NCI-H1092 treated with DMSO at 0.1 percent for 48 hours (cell line): ENCODE measurements around the gene LRRC23.
"Not testable (repeated sequence)": the region's sequence is repeated elsewhere in the genome, so short reads cannot be mapped to it uniquely, and the experiment has no call there.

Source experiments
- DNase-seq: peaks from one replicate; lab custom pipeline; 2025; lab: John Stamatoyannopoulos, UW

The LRRC23 gene, protein sequence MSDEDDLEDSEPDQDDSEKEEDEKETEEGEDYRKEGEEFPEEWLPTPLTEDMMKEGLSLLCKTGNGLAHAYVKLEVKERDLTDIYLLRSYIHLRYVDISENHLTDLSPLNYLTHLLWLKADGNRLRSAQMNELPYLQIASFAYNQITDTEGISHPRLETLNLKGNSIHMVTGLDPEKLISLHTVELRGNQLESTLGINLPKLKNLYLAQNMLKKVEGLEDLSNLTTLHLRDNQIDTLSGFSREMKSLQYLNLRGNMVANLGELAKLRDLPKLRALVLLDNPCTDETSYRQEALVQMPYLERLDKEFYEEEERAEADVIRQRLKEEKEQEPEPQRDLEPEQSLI

DNA sequence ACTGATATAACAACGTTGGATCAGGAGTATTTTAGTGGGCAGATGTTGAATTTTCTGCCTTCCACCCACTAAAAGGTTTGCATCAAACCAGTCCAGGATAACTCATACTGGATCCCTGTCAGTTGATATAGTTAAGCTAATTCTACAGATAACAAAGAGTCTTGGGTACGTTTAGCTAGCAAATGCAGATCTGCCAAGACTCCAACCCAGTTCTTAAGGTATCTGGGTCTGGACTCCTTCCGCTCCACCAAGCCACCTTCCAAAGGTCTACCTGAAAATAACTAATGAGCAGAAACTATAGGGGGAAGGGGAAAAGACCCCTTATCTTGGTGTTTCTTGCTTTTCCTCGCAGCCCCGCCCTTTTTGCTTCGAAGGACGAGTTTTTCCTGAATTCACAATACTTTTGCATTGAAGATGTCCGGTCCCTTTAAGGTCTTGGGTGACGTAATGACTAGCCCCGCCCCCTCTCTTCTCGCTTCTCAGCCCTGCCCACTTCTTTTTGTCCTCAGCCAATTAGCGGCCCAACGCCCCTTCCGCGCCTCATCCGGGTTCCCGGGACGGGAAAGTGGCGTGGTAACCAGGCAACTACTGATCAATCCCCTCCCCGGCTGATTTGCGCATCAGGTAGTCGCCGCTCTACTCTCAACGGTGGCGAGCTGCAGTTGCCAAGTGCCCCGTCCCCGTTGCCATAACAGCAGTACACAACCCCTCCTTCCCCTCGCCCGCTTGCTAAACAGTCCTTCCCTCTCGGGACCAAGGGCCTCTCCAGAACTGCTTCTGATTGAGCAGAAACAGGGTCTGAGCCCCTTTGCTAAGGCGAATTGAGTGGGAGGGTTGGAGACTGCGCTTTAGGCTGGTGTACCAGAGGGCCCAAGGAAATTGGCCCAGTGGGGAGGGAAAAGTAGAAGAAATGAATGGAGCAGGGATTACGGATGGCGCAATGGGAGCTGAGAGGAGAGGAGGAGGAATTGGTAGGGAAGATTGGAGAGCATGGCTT is at the start of gene LRRC23:
TSS of gene LRRC23 (plus strand) at position 543 of the 997 bp plus-strand sequence. CDS start 812 bp downstream, outside the sequence.
- peak; percentile 95 for DNase-seq

DNA sequence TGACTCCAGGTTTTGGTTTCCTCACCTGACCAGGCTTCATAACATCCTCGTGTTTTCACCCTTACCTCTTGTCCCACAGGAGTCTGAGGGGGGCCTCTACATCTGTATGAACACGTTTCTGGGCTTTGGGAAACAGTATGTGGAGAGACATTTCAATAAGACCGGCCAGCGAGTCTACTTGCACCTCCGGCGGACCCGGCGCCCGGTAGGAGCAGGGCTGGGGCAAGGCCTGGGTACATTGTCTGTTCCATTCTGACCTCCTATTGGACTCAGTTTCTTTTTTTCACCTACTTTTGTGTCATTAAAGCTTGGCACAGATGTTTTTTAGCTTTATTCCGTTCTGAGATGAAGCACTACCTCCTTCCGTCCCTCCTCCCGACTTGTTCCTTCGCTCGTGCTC is 49.3 kb upstream of the LRRC23 start:
- DNase-seq: no peak

DNA sequence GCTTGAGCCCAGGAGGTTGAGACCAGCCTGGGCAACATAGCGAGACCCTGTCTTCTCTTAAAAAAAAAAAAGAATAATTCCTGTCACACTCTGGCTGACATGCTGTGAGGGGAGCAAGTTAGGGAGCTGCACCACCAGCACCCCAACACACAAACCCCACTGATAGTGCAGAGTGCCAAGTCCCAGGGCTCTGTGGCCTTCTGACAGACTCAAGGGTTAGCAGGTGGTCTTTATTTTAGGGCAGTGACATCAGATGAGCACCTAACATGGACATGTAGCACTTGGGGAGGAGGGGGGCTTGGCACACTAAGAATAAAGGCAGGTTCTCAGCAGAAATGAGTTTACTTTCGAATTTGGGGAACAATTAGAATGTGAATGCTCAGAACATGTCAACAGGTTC is 45.8 kb upstream of the LRRC23 start:
- no peak for DNase-seq

DNA sequence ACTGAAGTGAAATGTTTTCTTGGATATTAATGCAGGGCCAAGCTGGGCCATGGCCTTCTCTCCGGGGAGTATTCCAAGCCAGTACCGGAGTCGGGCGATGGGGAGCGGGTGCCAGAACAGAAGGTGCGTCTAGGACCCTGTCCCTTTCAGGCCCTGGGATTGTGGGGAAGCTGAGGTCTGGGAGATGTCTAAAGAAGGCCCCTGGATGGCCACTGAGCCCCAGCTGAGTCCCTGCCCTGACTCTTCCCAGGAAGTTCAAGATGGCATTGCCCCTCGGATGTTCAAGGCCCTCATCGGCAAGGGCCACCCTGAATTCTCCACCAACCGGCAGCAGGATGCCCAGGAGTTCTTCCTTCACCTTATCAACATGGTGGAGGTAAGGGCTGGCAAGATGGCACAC is 44.5 kb upstream of the LRRC23 start:
- no peak for DNase-seq

DNA sequence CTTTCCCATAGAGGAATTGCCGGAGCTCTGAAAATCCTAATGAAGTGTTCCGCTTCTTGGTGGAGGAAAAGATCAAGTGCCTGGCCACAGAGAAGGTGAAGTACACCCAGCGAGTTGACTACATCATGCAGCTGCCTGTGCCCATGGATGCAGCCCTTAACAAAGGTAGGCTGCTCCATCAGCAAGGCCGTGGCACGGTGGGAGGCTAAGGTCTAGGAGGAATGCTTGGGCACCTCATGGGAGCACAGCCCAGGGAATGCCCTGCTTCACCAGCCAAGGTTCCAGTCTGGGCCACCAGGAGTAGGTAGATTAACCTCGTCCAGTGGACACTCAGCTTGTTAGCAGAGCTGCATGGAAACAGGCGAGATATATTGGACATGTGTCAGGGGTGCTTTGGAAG is 43.7 kb upstream of the LRRC23 start:
- DNase-seq: no peak

DNA sequence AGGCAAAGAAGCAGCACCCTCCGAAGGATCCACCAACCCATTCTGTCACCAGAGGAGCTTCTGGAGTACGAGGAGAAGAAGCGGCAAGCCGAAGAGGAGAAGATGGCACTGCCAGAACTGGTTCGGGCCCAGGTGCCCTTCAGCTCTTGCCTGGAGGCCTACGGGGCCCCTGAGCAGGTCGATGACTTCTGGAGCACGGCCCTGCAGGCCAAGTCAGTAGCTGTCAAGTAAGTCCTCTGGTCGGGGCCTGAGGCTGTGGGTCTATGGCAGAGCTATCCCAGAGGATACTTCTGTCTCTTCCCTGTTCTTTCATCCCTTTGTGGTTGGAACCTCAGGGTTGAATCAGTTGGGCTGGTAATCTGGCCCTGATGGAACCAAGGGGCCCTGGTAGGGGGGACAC is 43.2 kb upstream of the LRRC23 start:
- DNase-seq: no peak

DNA sequence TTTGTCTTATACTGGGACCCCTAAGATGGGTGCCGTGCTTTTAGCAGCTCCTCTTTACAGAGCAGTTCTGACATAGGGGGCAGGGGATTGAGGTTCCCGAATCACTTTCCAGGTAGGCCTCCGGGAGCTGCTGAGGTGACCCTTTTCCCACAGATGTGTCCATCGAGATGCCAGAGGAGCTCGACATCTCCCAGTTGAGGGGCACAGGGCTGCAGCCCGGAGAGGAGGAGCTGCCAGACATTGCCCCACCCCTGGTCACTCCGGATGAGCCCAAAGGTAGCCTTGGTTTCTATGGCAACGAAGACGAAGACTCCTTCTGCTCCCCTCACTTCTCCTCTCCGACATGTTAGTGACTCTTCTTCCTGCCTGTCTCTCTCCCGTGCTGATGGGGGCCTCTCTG is 41.6 kb upstream of the LRRC23 start:
- no peak for DNase-seq

DNA sequence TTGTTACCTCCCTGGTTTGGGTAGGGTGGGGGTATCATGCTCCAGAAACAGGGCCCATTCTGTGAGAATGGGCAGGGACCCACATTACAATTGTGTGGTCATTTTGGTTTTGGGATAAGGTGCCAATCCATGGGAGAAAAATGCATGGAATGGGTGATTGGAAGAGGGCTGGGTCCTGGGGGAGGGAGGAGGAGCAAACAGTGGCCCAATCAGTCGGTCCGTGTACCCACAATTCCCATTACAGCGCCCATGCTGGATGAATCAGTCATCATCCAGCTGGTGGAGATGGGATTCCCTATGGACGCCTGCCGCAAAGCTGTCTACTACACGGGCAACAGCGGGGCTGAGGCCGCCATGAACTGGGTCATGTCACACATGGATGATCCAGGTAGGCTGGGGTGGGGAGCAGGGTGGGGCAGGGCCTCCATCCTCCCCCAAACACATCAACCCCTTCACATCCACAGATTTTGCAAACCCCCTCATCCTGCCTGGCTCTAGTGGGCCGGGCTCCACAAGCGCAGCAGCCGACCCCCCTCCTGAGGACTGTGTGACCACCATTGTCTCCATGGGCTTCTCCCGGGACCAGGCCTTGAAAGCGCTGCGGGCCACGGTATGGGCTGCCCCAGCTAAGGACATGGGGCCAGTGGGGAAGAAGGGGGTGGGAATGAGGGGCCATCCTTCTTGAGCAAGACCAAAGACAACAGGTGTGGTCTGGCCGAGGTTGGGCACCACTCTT is 40.9 kb upstream of the LRRC23 start:
- no peak for DNase-seq

DNA sequence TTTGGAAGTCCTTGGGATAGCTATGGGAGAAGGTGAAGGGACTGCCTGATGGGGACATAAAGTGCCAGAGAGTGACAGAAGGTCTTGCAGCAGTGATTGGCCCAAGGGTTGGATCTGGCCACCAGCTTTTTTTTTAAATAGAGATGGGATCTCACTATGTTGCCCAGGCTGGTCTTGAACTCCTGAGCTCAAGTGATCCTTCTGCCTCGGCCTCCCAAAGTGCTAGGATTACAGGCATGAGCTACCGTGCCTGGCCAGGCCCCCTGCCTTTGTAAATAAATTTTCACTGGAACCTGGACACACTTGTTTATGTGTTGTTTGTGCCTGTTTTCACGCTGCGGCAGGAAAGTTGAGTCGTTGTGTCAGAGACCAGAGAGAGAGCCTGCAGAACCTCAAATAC is 39.3 kb upstream of the LRRC23 start:
- DNase-seq: not testable (repeated sequence)

DNA sequence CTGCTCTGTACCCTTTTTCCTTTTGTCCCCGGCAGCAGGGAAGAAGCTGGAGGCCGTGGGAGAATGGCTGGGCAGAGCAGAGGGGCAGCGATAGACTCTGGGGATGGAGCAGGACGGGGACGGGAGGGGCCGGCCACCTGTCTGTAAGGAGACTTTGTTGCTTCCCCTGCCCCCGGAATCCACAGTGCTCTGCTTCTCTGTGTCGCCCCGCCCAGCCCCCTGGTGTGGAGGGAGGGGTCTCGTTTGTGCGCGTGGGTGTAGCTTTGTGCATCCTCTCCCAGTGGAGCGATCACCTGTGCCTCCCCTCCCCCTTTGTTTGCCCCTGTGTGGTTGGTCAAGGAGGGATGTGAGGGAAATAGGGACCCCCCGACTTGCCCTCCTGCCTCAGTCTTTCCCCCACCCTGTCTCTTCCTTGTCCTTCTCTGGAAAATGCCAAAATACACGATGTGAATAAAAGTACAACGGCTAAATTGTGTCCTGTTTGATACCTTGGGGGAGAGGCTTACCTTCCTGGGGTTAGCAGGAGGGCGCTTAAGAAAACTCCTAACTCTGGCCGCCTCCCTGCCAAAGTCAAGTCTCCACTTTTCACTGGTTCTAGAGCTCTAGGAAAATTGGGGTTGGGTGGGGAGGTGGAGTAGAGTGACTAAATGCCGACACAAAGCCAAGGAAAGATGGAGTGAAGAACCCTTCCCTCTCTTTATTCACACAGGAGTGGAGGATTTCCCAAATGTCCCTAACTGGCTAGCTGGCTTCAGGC is 38.3 kb upstream of the LRRC23 start:
- DNase-seq: no peak

DNA sequence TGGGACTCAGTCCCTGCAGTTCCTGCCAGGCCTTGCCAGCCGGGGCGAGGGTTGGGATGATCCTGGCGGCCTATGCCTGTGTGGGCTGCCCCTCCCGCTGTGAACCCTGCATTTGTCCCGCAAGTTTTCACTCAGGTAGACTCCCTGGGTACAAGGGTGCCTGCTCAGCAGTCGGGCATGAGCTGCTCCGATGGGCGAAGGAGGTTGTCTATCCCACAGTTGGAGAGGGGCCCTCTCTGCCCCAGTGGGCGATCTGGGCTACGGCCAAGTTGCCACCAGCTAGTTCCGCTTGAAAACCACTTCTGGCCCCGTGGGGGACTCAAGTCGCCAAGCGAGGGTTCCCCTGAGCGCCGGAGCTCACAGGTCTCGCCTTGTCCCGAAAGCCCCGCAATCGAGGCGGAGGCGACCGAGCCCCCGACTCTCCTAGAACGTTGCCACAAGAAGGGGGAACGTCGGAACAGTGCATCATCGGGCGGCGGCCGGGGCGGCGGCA is 37.7 kb upstream of the LRRC23 start:
- DNase-seq: peak; percentile 65

DNA sequence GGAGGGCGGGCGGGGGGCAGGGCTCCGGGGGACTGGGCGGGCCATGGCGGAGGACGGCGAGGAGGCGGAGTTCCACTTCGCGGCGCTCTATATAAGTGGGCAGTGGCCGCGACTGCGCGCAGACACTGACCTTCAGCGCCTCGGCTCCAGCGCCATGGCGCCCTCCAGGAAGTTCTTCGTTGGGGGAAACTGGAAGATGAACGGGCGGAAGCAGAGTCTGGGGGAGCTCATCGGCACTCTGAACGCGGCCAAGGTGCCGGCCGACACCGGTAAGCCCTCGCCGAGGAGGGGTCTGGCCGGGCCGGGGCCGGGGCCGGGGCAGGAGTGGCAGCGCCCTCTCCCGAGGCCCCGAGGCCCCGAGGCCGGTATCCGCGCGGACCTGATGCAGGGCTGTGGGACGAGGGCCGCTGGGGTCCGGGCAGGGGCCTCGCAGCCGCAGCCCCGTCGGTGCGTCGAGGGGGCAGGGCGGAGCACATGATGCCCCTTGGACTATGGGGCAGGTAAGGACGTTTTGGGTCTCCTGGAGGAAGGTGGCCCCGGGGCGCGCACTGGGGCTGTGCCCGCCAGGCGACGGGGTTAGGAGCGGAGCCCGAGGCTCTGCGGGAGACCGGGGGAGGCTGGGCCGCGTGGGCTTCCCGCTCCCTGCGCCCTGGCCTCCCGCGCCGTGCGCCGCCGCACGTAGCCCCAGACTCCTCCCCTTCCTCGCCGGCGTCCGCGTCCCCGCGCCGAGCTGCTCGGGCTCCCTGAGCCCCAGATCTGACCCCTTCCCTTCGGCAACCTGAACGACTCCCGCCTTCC is 37.0 kb upstream of the LRRC23 start, which contains the start of gene TPI1:
TSS of gene TPI1 (plus strand) at position 119 of the 798 bp plus-strand sequence. CDS start at position 155, 36 bp downstream.
- DNase-seq: peak; percentile 77

DNA sequence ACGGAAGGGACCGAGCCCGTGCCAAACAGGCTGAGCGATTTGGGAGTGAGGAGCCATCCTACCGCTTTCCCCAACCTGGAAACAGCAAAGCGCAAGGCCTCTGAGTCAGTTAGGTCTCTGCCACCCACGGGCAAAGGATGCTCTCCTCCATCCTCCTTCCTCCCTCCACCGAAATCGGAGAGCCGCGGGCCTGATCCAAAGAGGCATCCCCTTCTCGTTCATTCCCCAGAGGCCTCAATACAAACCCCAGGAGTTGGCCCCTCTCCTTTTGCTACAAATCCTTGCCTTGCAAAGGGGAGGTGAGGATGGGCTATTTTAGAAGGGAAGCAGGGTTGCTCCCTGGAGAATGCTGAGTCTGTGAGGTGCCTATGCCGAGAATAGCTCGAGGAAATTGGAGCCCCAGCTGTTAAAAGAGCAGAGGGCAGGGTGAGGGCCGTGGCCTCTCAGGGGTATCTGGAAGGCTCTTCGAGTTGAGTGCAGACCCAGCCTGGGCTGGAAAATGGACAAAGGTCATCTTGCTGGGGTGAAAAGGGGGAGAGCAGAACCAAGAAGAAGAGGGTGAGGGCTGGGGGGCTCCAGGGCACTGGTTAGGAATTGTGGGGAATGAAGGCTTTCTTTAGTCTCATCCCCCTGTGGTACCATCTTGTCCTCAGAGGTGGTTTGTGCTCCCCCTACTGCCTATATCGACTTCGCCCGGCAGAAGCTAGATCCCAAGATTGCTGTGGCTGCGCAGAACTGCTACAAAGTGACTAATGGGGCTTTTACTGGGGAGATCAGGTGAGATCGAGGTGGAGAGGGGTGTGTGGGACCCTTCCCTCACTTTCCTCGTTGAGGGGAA is 36.2 kb upstream of the LRRC23 start:
- DNase-seq: no peak

DNA sequence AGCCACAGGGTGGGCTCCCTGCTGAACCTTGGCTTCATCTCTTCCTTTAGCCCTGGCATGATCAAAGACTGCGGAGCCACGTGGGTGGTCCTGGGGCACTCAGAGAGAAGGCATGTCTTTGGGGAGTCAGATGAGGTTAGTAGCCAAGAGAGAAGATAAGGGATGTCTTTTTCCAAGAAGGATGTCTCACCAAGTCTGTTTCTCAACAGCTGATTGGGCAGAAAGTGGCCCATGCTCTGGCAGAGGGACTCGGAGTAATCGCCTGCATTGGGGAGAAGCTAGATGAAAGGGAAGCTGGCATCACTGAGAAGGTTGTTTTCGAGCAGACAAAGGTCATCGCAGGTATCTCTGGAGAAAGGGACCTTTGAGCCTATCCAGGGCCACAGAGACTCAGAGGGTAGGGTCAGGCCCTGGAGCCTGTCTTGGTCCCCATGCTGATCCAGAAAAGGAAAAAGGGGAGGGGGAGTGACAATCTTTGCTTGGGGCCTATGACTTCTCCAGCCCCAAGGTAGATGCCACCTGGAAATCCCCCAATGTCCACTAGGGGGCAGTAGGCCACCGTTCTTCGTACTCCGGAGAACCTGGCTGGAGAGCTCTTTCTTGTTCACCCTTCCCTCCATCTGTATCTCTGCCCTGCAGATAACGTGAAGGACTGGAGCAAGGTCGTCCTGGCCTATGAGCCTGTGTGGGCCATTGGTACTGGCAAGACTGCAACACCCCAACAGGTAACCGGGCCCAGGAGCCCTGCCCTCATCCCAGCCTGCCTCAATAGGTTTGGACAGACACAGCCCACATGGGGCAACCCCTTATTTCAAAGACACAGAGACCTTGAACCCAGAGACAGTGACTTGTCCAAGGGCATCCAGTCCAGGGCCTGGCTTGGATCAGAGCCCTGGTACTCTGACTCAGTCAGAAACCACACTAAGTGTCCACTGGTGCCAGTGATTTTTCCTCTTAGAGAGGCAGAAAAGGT is 35.3 kb upstream of the LRRC23 start:
- DNase-seq: peak; percentile 64

DNA sequence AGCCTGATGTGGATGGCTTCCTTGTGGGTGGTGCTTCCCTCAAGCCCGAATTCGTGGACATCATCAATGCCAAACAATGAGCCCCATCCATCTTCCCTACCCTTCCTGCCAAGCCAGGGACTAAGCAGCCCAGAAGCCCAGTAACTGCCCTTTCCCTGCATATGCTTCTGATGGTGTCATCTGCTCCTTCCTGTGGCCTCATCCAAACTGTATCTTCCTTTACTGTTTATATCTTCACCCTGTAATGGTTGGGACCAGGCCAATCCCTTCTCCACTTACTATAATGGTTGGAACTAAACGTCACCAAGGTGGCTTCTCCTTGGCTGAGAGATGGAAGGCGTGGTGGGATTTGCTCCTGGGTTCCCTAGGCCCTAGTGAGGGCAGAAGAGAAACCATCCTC is 34.3 kb upstream of the LRRC23 start:
- DNase-seq: not testable (repeated sequence)

DNA sequence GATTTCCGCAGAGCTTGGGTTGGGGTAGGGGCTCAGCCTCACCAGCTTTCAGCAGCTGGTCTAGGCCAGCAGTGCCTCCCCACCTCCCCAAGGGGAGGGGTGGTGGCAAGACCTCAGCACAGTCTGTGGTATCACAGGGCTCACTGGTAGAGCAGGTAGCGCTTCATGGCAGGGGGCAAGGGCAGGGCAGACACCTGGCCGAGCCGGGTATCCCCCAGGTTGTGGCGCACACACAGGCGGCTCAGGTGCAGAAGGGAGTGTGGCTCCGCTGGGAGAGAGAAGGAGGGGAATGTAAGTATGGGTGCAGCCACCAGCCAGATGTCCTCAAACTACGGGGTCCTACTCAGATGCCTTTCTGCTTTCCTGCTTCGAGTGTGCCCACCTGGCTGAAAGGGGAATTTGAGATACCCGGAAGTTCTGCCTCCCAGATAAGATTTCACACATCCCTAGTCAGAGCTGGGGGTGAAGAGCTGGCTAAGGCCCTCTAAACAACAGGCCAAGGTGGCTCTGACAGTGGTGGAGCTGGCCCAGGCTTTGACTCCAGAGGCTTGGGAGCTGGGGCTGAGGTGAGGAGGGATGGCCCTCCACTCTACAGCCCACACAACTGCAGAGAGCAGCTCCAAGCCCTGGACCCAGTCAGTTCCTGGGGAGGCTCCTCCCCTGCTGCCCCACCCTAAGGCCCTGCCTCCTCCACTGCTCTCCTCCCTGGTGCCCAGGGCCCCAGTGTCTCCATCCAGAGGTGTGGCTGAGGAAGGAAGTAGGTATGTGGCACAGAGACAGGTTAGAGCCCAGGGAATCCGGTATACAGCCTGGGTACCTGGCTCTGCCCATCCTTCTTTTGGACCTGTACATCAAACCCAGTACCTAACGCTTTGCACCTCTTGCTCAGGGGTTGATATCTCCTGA is 33.3 kb upstream of the LRRC23 start:
- DNase-seq: no peak
